Fibroblast of lung (primary cell): ENCODE results near the gene VAV2. TPM values are rescaled to one million over a fixed set of nuclear protein-coding genes. Genes with fewer than 3 reads are reported as not detected.
A peak's percentile ranks its signal among the peaks of the same experiment; 100 is the strongest.

Source experiments
- DNase-seq, 2 donors: peaks; one replicate each; pipeline versions ENCODE4 v3.0.0 to v3.0.0-alpha.2; 2010; ENCODE audit warnings: low read depth in 2 of 2
- H2AFZ ChIP-seq: 2 replicates; pipeline ENCODE4 v1.5.1; 2012; ENCODE audit warnings: low read length, control low read depth, inconsistent platforms
- H3K27ac ChIP-seq: 2 replicates; pipeline ENCODE4 v1.5.1; 2011; ENCODE audit warnings: low read length, control low read depth; ENCODE audit not compliant: insufficient read depth
- H3K27me3 ChIP-seq: 2 replicates; pipeline ENCODE4 v1.5.1; 2011; ENCODE audit warnings: mild to moderate bottlenecking, low read length; ENCODE audit not compliant: control insufficient read depth, insufficient read depth
- H3K36me3 ChIP-seq: 2 replicates; pipeline ENCODE4 v1.5.1; 2011; ENCODE audit warnings: low read length; ENCODE audit not compliant: control insufficient read depth, insufficient read depth
- H3K4me1 ChIP-seq: 2 replicates; pipeline ENCODE4 v1.5.1; 2011; ENCODE audit warnings: low read length; ENCODE audit not compliant: control insufficient read depth, insufficient read depth; ENCODE audit errors: extremely low read depth
- H3K4me2 ChIP-seq: 2 replicates; pipeline ENCODE4 v1.5.1; 2011; ENCODE audit warnings: low read length, control low read depth; ENCODE audit not compliant: insufficient read depth; ENCODE audit errors: extremely low read depth
- H3K4me3 ChIP-seq, 4 experiments: fragments of 200-600 bp in 1 of 4; sonication (generic) in 1 of 4; replicated peaks in 1 of 4; 2 replicates each; pipeline ENCODE4 v1.5.1; 2011 to 2016; ENCODE audit warnings: low read length in 4 of 4, low read depth in 3 of 4, mild to moderate bottlenecking in 3 of 4, control low read depth in 2 of 4, inconsistent platforms in 1 of 4, mixed read lengths in 1 of 4; ENCODE audit not compliant: insufficient read depth in 1 of 4; ENCODE audit errors: control extremely low read depth in 1 of 4
- H3K79me2 ChIP-seq: 2 replicates; pipeline ENCODE4 v1.5.1; 2012; ENCODE audit warnings: mild to moderate bottlenecking, low read length, inconsistent platforms; ENCODE audit not compliant: control insufficient read depth, insufficient read depth
- H3K9ac ChIP-seq: 2 replicates; pipeline ENCODE4 v1.5.1; 2011; ENCODE audit warnings: mild to moderate bottlenecking, low read length, control low read depth; ENCODE audit not compliant: insufficient read depth
- H3K9me3 ChIP-seq: 2 replicates; pipeline ENCODE4 v1.5.1; 2012; ENCODE audit warnings: low read depth, low read length; ENCODE audit not compliant: control insufficient read depth, insufficient read depth
- H4K20me1 ChIP-seq: 2 replicates; pipeline ENCODE4 v1.5.1; 2011; ENCODE audit warnings: low read length; ENCODE audit not compliant: control insufficient read depth, insufficient read depth; ENCODE audit errors: extremely low read depth
- CTCF ChIP-seq, 2 donors: IDR thresholded peaks in 1 of 2; conservative IDR thresholded peaks in 1 of 2; 1 replicate in 1 of 2; 2 replicates in 1 of 2; pipeline ENCODE4 v1.5.1; 2011 to 2012; ENCODE audit warnings: low read length in 2 of 2, control low read depth in 1 of 2, inconsistent platforms in 1 of 2, low read depth in 1 of 2, mild to moderate bottlenecking in 1 of 2
- EZH2 ChIP-seq: IDR thresholded peaks from 2 replicates; pipeline ENCODE4 v1.5.1; 2012; ENCODE audit warnings: low read length, control low read depth, mild to moderate bottlenecking; ENCODE audit errors: missing control alignments
- polyA plus RNA-seq, 2 donors: library from polyadenylated mRNA; depleted of rRNA in 1 of 2; stranded (reverse) in 1 of 2; unstranded in 1 of 2; fragments of >200 nt; gene quantifications; 2 replicates each; pipeline ENCODE4 v1.2.1, GENCODE V29; 2011 to 2012; ENCODE audit warnings: missing spikeins in 1 of 2
- total RNA-seq: library from RNA; depleted of rRNA; stranded (reverse); fragments of >200 nt; gene quantifications from 2 replicates; pipeline ENCODE4 v1.2.1, GENCODE V29; 2014

VAV2 gene
- total and polyA plus RNA-seq, 2 donors (not counting 1 experiment from before 2014, with no cell fraction given): 13.7 to 17.7 TPM

DNA sequence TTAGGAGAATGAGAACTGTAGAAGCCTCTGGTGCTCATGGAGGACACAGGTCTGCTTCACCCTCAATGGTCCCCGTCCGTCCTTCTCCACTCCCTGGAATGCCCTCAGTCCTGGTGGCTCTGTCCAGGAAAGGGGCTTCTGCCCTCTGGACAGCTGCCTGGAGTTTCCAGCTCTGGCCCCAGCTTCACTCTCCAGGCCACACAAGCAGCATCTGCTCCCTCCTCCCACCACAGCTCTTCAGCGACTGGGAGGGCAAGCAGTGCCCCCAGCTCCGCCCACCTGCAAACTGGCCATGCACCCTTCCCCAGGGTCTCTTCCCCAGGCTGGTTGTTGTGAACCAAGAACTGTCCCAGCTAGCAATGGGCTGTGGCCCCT lies 258.7 kb downstream of the VAV2 start:
- H2AFZ ChIP-seq: no peak overlapping the region
- no peaks in the 10 kb centered on the region for H3K79me2 ChIP-seq
- no peak overlapping the region for H3K9ac ChIP-seq
- DNase-seq: no peak
- no peaks in the 10 kb centered on the region for H3K9me3 ChIP-seq
- H3K27me3 ChIP-seq: no peaks in the 10 kb centered on the region
- no peaks in the 10 kb centered on the region for H3K36me3 ChIP-seq
- TF ChIP-seq CTCF (conservative IDR thresholded peaks at IDR 0.05 in 1 of 2, IDR thresholded peaks at IDR 0.05 in 1 of 2; ENCODE audit: low read depth in 1 of 2, low read length in 2 of 2) (no peak), EZH2 (no peak)
- H3K4me2 ChIP-seq: no peak overlapping the region
- H3K27ac ChIP-seq: no peak overlapping the region
- H4K20me1 ChIP-seq: no peaks in the 10 kb centered on the region
- peaks cover 4% of the 10 kb centered on the region for H3K4me1 ChIP-seq
- no peak overlapping the region for H3K4me3 ChIP-seq

DNA sequence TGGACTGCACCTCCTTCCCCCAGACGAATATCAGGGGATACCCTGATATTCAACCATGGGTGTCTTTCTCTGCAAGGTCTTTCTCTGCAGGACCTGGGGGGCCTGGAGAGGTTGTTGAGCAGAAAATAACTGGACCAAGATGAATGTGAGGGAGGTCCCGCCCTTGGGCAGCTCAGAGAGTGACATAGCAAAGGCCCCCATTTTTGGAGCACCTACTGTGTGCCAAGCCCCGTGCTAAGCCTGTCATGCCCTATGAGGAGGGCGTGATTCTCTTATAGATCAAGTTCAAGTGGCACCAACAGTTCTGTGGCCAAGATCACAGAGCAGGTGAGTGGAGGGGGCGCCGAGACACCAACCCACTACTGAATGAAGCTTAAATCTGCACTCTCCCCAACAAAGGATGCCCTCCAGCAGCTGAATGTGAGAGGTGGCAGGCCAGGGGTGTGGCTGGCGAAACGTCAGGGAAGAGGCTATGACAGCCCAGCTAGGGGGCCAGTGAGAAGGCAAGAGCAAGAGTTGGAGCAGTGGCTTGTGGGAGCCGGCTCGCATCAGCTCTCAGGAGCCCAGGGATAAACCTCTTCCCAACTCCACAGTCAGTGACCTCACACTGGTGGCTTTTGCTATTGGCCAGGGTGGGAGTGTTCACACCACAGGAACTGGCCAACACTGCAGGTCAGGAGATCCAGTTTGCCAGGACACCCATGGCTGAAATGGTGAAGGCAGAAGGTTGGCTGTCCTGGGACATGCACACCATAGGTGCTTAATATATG lies 259.3 kb downstream of the VAV2 start:
- Histone ChIP-seq H3K27ac (no peak overlapping the region), H3K4me2 (no peak overlapping the region), H3K4me1 (peaks cover 4% of the 10 kb centered on the region), H3K27me3 (no peaks in the 10 kb centered on the region), H3K36me3 (no peaks in the 10 kb centered on the region), H3K9me3 (no peaks in the 10 kb centered on the region), H3K4me3 (no peak overlapping the region), H3K79me2 (no peaks in the 10 kb centered on the region), H3K9ac (no peak overlapping the region), H2AFZ (no peak overlapping the region), H4K20me1 (no peaks in the 10 kb centered on the region)
- no peak for DNase-seq
- TF ChIP-seq EZH2 (no peak), CTCF (conservative IDR thresholded peaks at IDR 0.05 in 1 of 2, IDR thresholded peaks at IDR 0.05 in 1 of 2; ENCODE audit: low read depth in 1 of 2, low read length in 2 of 2) (no peak)

DNA sequence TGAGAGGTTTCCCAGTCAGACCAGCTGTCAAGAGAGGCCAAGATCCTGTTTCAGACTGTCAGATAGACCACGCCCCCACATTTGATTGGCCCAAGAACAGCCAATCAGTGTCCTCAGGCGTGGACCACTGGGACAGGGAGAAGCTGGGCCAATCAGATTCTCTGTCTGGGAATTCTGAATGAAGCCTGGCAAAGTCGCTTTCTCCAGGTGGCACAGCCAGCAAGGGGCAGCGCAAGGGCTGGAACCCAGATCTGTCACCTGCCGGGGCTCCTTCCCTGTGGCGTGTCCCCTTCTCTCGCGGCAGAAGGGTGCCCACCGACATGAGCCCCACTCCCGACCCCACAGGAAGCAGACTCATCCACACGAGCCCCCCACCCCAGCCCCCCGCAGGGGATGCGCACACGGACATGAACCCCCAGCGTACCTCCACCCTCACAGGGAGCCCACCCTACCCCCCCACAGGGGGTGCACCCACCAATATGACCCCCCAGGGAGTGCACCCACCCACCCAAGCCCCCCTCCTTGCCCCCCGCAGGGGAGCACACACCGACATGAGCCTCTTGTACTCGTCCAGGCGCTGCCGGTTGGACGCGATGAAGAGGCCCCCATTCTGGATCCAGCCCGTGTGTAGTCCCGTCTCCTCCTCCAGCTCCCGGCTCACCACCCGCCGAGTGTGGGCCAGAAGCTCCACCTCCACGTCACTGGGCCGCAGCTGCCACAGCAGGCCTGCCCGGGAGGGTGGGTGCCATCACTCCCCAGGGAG lies 260.1 kb downstream of the VAV2 start:
- no peak for TF ChIP-seq CTCF (conservative IDR thresholded peaks at IDR 0.05 in 1 of 2, IDR thresholded peaks at IDR 0.05 in 1 of 2; ENCODE audit: low read depth in 1 of 2, low read length in 2 of 2)
- TF ChIP-seq EZH2: no peak
- Histone ChIP-seq H3K4me2 (no peak overlapping the region), H3K36me3 (no peaks in the 10 kb centered on the region), H3K4me3 (no peak overlapping the region), H3K9me3 (no peaks in the 10 kb centered on the region), H2AFZ (no peak overlapping the region), H3K27me3 (no peaks in the 10 kb centered on the region), H3K79me2 (no peaks in the 10 kb centered on the region), H4K20me1 (no peaks in the 10 kb centered on the region), H3K4me1 (no peaks in the 10 kb centered on the region), H3K27ac (no peak overlapping the region), H3K9ac (no peak overlapping the region)
- DNase-seq: peak; percentile 28 to 42
